SK-N-SH (cell line): Measurements from ENCODE around the gene RPS6KB2. TPM values are rescaled to one million over a fixed set of nuclear protein-coding genes. Genes with fewer than 3 reads are reported as not detected.

Experiments used
- CTCF ChIA-PET: fragments of 300-600, 350-600 bp; formaldehyde crosslinking; extraction: SDS; loops from one replicate; lab custom pipeline; 2021; lab: Yijun Ruan, JAX
- POLR2A ChIA-PET: fragments of 350-600 bp; sonication (Branson Sonifier 250); formaldehyde crosslinking; extraction: SDS; loops from one replicate; lab custom pipeline; 2020; ENCODE audit warnings: antibody characterized with exemption, inconsistent platforms; lab: Yijun Ruan, JAX
- DNase-seq: peaks from one replicate; pipeline ENCODE4 v3.0.0; 2012
- H2AFZ ChIP-seq: fragments of 200-600 bp; sonication (generic); 2 replicates; pipeline ENCODE4 v1.8.1; 2016; ENCODE audit warnings: antibody characterized with exemption, mild to moderate bottlenecking, low read depth
- H3F3A ChIP-seq: fragments of 200-600 bp; sonication (generic); replicated peaks from 2 replicates; pipeline ENCODE3; 2016; ENCODE audit warnings: antibody characterized with exemption, mild to moderate bottlenecking; ENCODE audit not compliant: insufficient read depth
- H3K27ac ChIP-seq, 2 experiments: fragments of 200-500 bp in 1 of 2; fragments of 200-600 bp in 1 of 2; sonication (Bioruptor generic) in 1 of 2; sonication (generic), shearing (Covaris generic) in 1 of 2; 2 replicates each; pipeline versions ENCODE4 v1.5.1 to v1.6.1; 2014 to 2016; ENCODE audit warnings: low read depth in 2 of 2, inconsistent platforms in 1 of 2, low read length in 1 of 2, mild to moderate bottlenecking in 1 of 2, mixed read lengths in 1 of 2
- H3K27me3 ChIP-seq: fragments of 200-600 bp; sonication (generic), shearing (Covaris generic); 2 replicates; pipeline ENCODE4 v1.6.1; 2016; ENCODE audit warnings: mixed run types; ENCODE audit not compliant: insufficient read depth
- H3K36me3 ChIP-seq, 2 experiments: fragments of 200-500 bp in 1 of 2; fragments of 200-600 bp in 1 of 2; sonication (Bioruptor generic) in 1 of 2; sonication (generic) in 1 of 2; replicated peaks in 1 of 2; 2 replicates each; pipeline versions ENCODE3 to v1.5.1; 2014 to 2016; ENCODE audit warnings: low read length in 1 of 2, mild to moderate bottlenecking in 1 of 2; ENCODE audit not compliant: insufficient read depth in 2 of 2, control insufficient read depth in 1 of 2
- H3K4me1 ChIP-seq, 2 experiments: fragments of 200-500 bp in 1 of 2; fragments of 200-600 bp in 1 of 2; sonication (Bioruptor generic) in 1 of 2; sonication (generic), shearing (Covaris generic) in 1 of 2; 2 replicates each; pipeline versions ENCODE4 v1.5.1 to v1.6.1; 2014 to 2016; ENCODE audit warnings: low read depth in 1 of 2, low read length in 1 of 2, mixed run types in 1 of 2; ENCODE audit not compliant: insufficient read depth in 2 of 2, control insufficient read depth in 1 of 2
- H3K4me2 ChIP-seq: fragments of 200-600 bp; sonication (generic), shearing (Covaris generic); 2 replicates; pipeline ENCODE4 v1.6.1; 2017; ENCODE audit warnings: mixed run types
- H3K4me3 ChIP-seq, 2 experiments: fragments of 200-500 bp in 1 of 2; fragments of 200-600 bp in 1 of 2; sonication (Bioruptor generic) in 1 of 2; sonication (generic), shearing (Covaris generic) in 1 of 2; 2 replicates each; pipeline versions ENCODE4 v1.5.1 to v1.8.1; 2014 to 2016; ENCODE audit warnings: low read depth in 2 of 2, inconsistent platforms in 1 of 2, low read length in 1 of 2, mild to moderate bottlenecking in 1 of 2, mixed read lengths in 1 of 2, moderate library complexity in 1 of 2
- H3K79me2 ChIP-seq: fragments of 200-600 bp; sonication (generic); 2 replicates; pipeline ENCODE4 v1.8.1; 2017; ENCODE audit warnings: mild to moderate bottlenecking; ENCODE audit not compliant: insufficient read depth
- H3K9ac ChIP-seq: fragments of 200-600 bp; sonication (generic); 2 replicates; pipeline ENCODE4 v1.6.1; 2017; ENCODE audit warnings: mixed run types
- H3K9me2 ChIP-seq: fragments of 200-600 bp; sonication (generic); 2 replicates; pipeline ENCODE4 v1.6.1; 2017; ENCODE audit warnings: mixed run types
- H3K9me3 ChIP-seq: fragments of 200-600 bp; sonication (generic); 2 replicates; pipeline ENCODE4 v1.6.1; 2017; ENCODE audit warnings: mixed run types, mild to moderate bottlenecking, moderate library complexity
- H4K20me1 ChIP-seq: fragments of 200-600 bp; sonication (generic); 2 replicates; pipeline ENCODE4 v1.6.1; 2017; ENCODE audit warnings: mild to moderate bottlenecking, mixed run types; ENCODE audit not compliant: insufficient read depth
- CHD2 ChIP-seq: fragments of 150-350 bp; IDR thresholded peaks from 2 replicates; pipeline ENCODE4 v1.6.1; 2018; ENCODE audit warnings: low read length; ENCODE audit not compliant: partially characterized antibody
- CTCF ChIP-seq: fragments of 200-600 bp; sonication (generic); IDR thresholded peaks from 2 replicates; pipeline ENCODE4 v1.6.1; 2017; ENCODE audit warnings: antibody characterized with exemption, mild to moderate bottlenecking, moderate library complexity
- ELF1 ChIP-seq: IDR thresholded peaks from 2 replicates; pipeline ENCODE4 v1.4.0; 2012
- FOXM1 ChIP-seq: IDR thresholded peaks from 2 replicates; pipeline ENCODE4 v1.4.0; 2012; ENCODE audit warnings: low read depth, mild to moderate bottlenecking
- GABPA ChIP-seq: IDR thresholded peaks from 2 replicates; pipeline ENCODE4 v1.4.0; 2012; ENCODE audit warnings: low read depth, mild to moderate bottlenecking
- GATA2 ChIP-seq: sonication (generic); formaldehyde crosslinking; IDR thresholded peaks from 2 replicates; pipeline ENCODE4 v1.5.0; 2020; ENCODE audit warnings: mild to moderate bottlenecking, missing genetic modification reagents
- IRF3 ChIP-seq: fragments of 150-350 bp; IDR thresholded peaks from 2 replicates; pipeline ENCODE4 v1.6.1; 2016; ENCODE audit warnings: mild to moderate bottlenecking, low read depth, low read length
- NFIC ChIP-seq: IDR thresholded peaks from 2 replicates; pipeline ENCODE4 v1.4.0; 2012; ENCODE audit warnings: borderline replicate concordance
- POLR2AphosphoS5 ChIP-seq: IDR thresholded peaks from 2 replicates; pipeline ENCODE4 v1.6.1; 2012; ENCODE audit warnings: low read depth, low read length
- RAD21 ChIP-seq: IDR thresholded peaks from 2 replicates; pipeline ENCODE4 v1.6.1; 2012; ENCODE audit warnings: mild to moderate bottlenecking, low read length
- RFX5 ChIP-seq: IDR thresholded peaks from 2 replicates; pipeline ENCODE4 v1.6.1; 2012; ENCODE audit warnings: mild to moderate bottlenecking, improper control_type of control experiment, low read length
- SIN3A ChIP-seq: IDR thresholded peaks from 2 replicates; pipeline ENCODE4 v1.6.1; 2012; ENCODE audit warnings: low read depth, mild to moderate bottlenecking, low read length, moderate library complexity, borderline replicate concordance
- TEAD4 ChIP-seq: IDR thresholded peaks from 2 replicates; pipeline ENCODE4 v1.4.0; 2012; ENCODE audit warnings: mild to moderate bottlenecking, borderline replicate concordance; ENCODE audit not compliant: insufficient read depth
- USF2 ChIP-seq: fragments of 150-350 bp; IDR thresholded peaks from 2 replicates; pipeline ENCODE4 v1.6.1; 2017; ENCODE audit warnings: antibody characterized with exemption, low read length, low read depth, borderline replicate concordance
- YY1 ChIP-seq: IDR thresholded peaks from 2 replicates; pipeline ENCODE4 v1.4.0; 2012; ENCODE audit warnings: low read depth, mild to moderate bottlenecking
- ZBTB33 ChIP-seq: IDR thresholded peaks from 2 replicates; pipeline ENCODE4 v1.4.0; 2012; ENCODE audit warnings: low read depth, borderline replicate concordance
- WGBS: methylation state at CpG from one replicate; pipeline ENCODE4 v1.1.6; 2017; ENCODE audit warnings: low lambda C conversion rate; 5-methylcytosine and 5-hydroxymethylcytosine counted together
- polyA plus RNA-seq, 3 experiments: library from polyadenylated mRNA; depleted of rRNA; stranded (reverse); fragments of >200 nt; gene quantifications; 2 replicates each; pipeline ENCODE4 v1.2.3, GENCODE V29; 2012

Gene RPS6KB2
- polyA plus RNA-seq, 1 of the 3 experiments (the other 2 are of a cell fraction): 52.0 TPM

- peak overlapping the region; percentile 98 for H3K4me2 ChIP-seq
- peaks cover 5% of the 10 kb centered on the region for H3F3A ChIP-seq
- H2AFZ ChIP-seq: 0 out of 2 replicates have a peak overlapping the region, but pooled peaks have one; percentile 11
- H3K79me2 ChIP-seq: peaks cover 25% of the 10 kb centered on the region
- H4K20me1 ChIP-seq: peaks cover 14% of the 10 kb centered on the region
- no peaks in the 10 kb centered on the region for H3K9me2 ChIP-seq
- TF ChIP-seq USF2: no peak
- TF ChIP-seq CTCF: 0 out of 2 replicates have a peak, but pooled peaks have one; percentile 19
- CTCF ChIA-PET: interaction anchor here (0.6 to 4.9 kb wide), 24 partner anchors 9 to 171 kb away, joined by 3 to 32 read pairs (median 5); partner anchors contain the start of genes PITPNM1, RAD9A, RPS6KB2 and TMEM134
- peaks cover 8 to 22% of the 10 kb centered on the region in 2 experiments for H3K36me3 ChIP-seq
- DNase-seq: no peak
- POLR2A ChIA-PET: interaction anchor here (0.7 to 2.2 kb wide), 10 partner anchors 9 to 183 kb away, joined by 3 to 32 read pairs (median 4); partner anchors contain the start of genes GSTP1, POLD4, RAD9A and RPS6KB2
- WGBS: 15% methylated on average over 7 of the region's 27 CpGs
- H3K27me3 ChIP-seq: no peaks in the 10 kb centered on the region
- peak overlapping the region; percentile 85 to 89 for H3K4me3 ChIP-seq
- peak overlapping the region; percentile 81 to 91 for H3K27ac ChIP-seq
- H3K4me1 ChIP-seq: peaks cover 9 to 17% of the 10 kb centered on the region in 2 experiments; a peak in 2 of 4 replicates
- H3K9me3 ChIP-seq: no peaks in the 10 kb centered on the region
- peak overlapping the region; percentile 95 for H3K9ac ChIP-seq
Observed at GRCh38 chr11:67400942-67401494, 27.3 kb upstream of the RPS6KB2 start.

- H3K27me3 ChIP-seq: no peaks in the 10 kb centered on the region
- peaks cover 8 to 22% of the 10 kb centered on the region in 2 experiments for H3K36me3 ChIP-seq
- WGBS: under 1% methylated on average over 23 of the region's 73 CpGs
- POLR2A ChIA-PET: interaction anchor here (0.7 to 2.2 kb wide), 11 partner anchors 10 to 182 kb away, joined by 3 to 32 read pairs (median 4); partner anchors contain the start of genes CDK2AP2, GSTP1, POLD4 and RAD9A
- H3K4me3 ChIP-seq: peak within 1 kb of the TSS; percentile 85 to 89
- peaks cover 25% of the 10 kb centered on the region for H3K79me2 ChIP-seq
- DNase-seq: peak; percentile 100
- peak within 1 kb of the TSS; percentile 83 for H2AFZ ChIP-seq
- peak within 1 kb of the TSS; percentile 81 to 91 for H3K27ac ChIP-seq
- peaks cover 5% of the 10 kb centered on the region for H3F3A ChIP-seq
- H4K20me1 ChIP-seq: peaks cover 14% of the 10 kb centered on the region
- H3K4me2 ChIP-seq: peak within 1 kb of the TSS; percentile 98
- H3K9me2 ChIP-seq: no peaks in the 10 kb centered on the region
- H3K9ac ChIP-seq: peak within 1 kb of the TSS; percentile 95
- peaks cover 9 to 17% of the 10 kb centered on the region in 2 experiments; a peak in 2 of 4 replicates for H3K4me1 ChIP-seq
- CTCF ChIA-PET: interaction anchor here (0.6 to 4.1 kb wide), 23 partner anchors 10 to 171 kb away, joined by 3 to 32 read pairs (median 5); partner anchors contain the start of genes PITPNM1, RAD9A, RPS6KB2 and TMEM134
- H3K9me3 ChIP-seq: no peaks in the 10 kb centered on the region
- TF ChIP-seq GATA2 (CRISPR knock-in tag) (no peak), POLR2AphosphoS5 (peak; percentile 77), RFX5 (no peak), TEAD4 (no peak), NFIC (no peak), SIN3A (no peak), ELF1 (peak; percentile 46; the same call in 1 of the 2 replicates), CHD2 (no peak), FOXM1 (0 out of 2 replicates have a peak, but pooled peaks have one; percentile 6), IRF3 (no peak), ZBTB33 (no peak), GABPA (peak; percentile 61; the same call in 1 of the 2 replicates), RAD21 (peak; percentile 22), YY1 (peak; percentile 45; the same call in 1 of the 2 replicates)
Observed at GRCh38 chr11:67401495-67402191, 26.7 kb upstream of the RPS6KB2 start, which contains the start of gene PPP1CA. Gene PPP1CA (minus strand): TSS chr11:67401858. CDS start chr11:67401782, 76 bp downstream.
